Glutamatergic neuron (in vitro differentiated cells): ENCODE data around the gene TBX4. TPM values are rescaled to one million over a fixed set of nuclear protein-coding genes. Genes with fewer than 3 reads are reported as not detected.

Experiments
- DNase-seq: peaks from one replicate; pipeline ENCODE4 v3.0.0; 2022
- H3K27ac Mint-ChIP-seq: one replicate; pipeline ENCODE4 v1.8.0; 2020; ENCODE audit warnings: mild to moderate bottlenecking, mixed read lengths, inconsistent platforms; ENCODE audit not compliant: unreplicated experiment
- H3K27me3 Mint-ChIP-seq: one replicate; pipeline ENCODE4 v1.8.0; 2020; ENCODE audit warnings: mild to moderate bottlenecking, moderate library complexity, mixed read lengths, inconsistent platforms; ENCODE audit not compliant: unreplicated experiment
- H3K36me3 Mint-ChIP-seq: one replicate; pipeline ENCODE4 v1.8.0; 2020; ENCODE audit warnings: mild to moderate bottlenecking, mixed read lengths, inconsistent platforms; ENCODE audit not compliant: unreplicated experiment
- H3K4me1 Mint-ChIP-seq: one replicate; pipeline ENCODE4 v1.8.0; 2020; ENCODE audit warnings: mild to moderate bottlenecking, low read depth, mixed read lengths, inconsistent platforms; ENCODE audit not compliant: unreplicated experiment
- H3K4me3 Mint-ChIP-seq: one replicate; pipeline ENCODE4 v1.8.0; 2020; ENCODE audit warnings: mild to moderate bottlenecking, mixed read lengths, inconsistent platforms; ENCODE audit not compliant: unreplicated experiment
- H3K9me3 Mint-ChIP-seq: one replicate; pipeline ENCODE4 v1.8.0; 2020; ENCODE audit warnings: mild to moderate bottlenecking, moderate library complexity, mixed read lengths, inconsistent platforms; ENCODE audit not compliant: unreplicated experiment
- CTCF ChIP-seq: fragments of 200-600 bp; sonication (generic); IDR thresholded peaks from one replicate; pipeline ENCODE4 v1.5.0; 2021; ENCODE audit not compliant: partially characterized antibody, unreplicated experiment
- total RNA-seq: library from RNA; stranded (reverse); fragmentation: NEBNext Ultra II Directional; extraction: Animal tissue kit (Norgen Biotek cat#: 25700); gene quantifications from one replicate; pipeline ENCODE4 v1.2.1, GENCODE V29; 2021; ENCODE audit not compliant: unreplicated experiment

The TBX4 gene
- total RNA-seq, 1 donor from 2014 or later: not detected

DNA sequence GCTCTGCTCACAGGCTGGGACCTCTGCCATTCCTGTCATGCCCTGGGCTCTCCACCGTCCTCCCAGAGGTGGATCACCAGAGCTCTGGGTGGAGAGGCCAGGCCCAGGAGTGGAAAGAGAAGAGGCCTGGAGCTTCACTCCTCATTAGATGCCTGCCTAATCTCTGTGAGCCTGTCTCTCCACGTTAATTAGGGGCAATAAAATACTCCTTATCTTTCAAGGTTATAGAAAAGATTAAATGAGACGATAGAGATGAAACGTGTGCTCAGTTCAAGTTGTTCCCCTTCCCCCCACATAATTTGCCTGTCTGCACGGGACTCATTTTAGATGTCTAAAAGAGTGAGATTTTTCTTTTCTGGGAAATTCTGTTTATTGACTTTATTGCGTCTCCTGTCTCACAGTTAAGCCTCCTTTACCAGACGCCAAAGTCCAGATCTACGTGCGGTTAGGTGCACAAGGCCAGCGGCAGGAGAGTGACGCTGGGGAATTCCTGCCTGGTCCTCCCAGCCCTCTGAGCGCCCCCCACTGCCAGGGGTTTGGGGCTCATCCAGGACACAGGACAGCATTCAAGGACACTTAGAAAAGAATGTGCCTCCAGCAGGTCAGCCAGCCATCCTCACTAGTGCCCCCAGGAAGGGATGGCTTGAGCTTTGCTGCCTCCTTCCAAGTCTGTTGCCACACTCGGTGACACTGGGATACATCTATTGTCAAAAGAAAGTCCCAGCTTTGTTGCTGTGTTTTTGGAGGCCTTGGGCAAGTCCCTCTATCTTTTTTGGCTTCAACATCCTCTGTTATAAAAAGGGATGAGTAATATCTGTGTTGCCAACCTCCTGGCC, 42.3 kb downstream of the TBX4 start:
- peaks cover 1% of the 10 kb centered on the region for H3K27me3 Mint-ChIP-seq
- TF ChIP-seq CTCF: no peak
- H3K4me3 Mint-ChIP-seq: no peak overlapping the region
- H3K36me3 Mint-ChIP-seq: no peaks in the 10 kb centered on the region
- H3K4me1 Mint-ChIP-seq: peaks cover 12% of the 10 kb centered on the region
- H3K27ac Mint-ChIP-seq: no peak overlapping the region
- peaks cover 1% of the 10 kb centered on the region for H3K9me3 Mint-ChIP-seq
- no peak for DNase-seq

GRCh38 chr17:61495161-61495857, 43.1 kb downstream of the TBX4 start:
- no peak for DNase-seq
- peaks cover 5% of the 10 kb centered on the region for H3K4me1 Mint-ChIP-seq
- no peaks in the 10 kb centered on the region for H3K9me3 Mint-ChIP-seq
- no peak overlapping the region for H3K27ac Mint-ChIP-seq
- no peak overlapping the region for H3K4me3 Mint-ChIP-seq
- TF ChIP-seq CTCF: no peak
- peaks cover 1% of the 10 kb centered on the region for H3K27me3 Mint-ChIP-seq
- no peaks in the 10 kb centered on the region for H3K36me3 Mint-ChIP-seq

DNA sequence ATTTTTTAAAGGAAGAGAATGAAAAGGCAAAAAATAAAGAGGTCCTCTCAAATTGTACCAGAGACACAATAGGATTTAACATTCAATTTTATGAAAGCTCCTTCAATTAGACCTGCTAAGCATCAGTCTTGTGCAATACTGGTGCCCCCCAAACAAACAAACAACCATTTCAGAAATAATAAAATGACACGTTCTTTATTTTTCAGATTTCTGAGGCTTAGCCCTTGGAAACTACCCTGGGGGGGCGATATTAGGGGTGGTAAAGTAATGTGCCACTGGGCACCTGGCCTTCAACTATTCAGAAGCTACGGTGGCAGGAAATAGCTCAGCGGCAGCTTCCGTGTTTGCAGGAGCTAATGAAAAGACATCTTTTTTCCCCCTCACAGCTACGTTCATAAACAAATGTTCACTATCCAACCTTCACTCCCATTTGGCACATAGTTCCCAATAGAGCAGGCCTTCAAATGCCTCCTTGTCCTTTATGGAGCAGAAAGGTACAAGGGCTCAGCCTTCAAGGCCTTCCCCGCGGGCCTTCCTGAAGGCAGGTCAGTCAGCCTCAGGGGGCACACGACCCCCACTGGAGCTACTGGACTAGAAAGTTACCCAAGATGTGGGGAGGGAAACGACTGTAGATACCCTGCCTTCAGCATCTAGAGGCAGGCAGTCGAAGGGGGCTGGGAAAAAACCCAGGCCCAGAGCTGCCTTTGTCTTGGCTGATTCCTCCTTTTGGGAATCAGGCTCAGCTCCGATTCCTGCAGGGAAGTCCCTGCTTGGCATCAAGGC, 44.1 kb downstream of the TBX4 start:
- H3K9me3 Mint-ChIP-seq: no peaks in the 10 kb centered on the region
- H3K27ac Mint-ChIP-seq: no peak overlapping the region
- no peaks in the 10 kb centered on the region for H3K36me3 Mint-ChIP-seq
- no peaks in the 10 kb centered on the region for H3K4me1 Mint-ChIP-seq
- DNase-seq: no peak
- peaks cover 1% of the 10 kb centered on the region for H3K27me3 Mint-ChIP-seq
- no peak overlapping the region for H3K4me3 Mint-ChIP-seq
- TF ChIP-seq CTCF: no peak

- TF ChIP-seq CTCF: no peak
- DNase-seq: no peak
- no peaks in the 10 kb centered on the region for H3K27me3 Mint-ChIP-seq
- no peaks in the 10 kb centered on the region for H3K4me1 Mint-ChIP-seq
- no peak overlapping the region for H3K4me3 Mint-ChIP-seq
- no peaks in the 10 kb centered on the region for H3K36me3 Mint-ChIP-seq
- H3K27ac Mint-ChIP-seq: no peak overlapping the region
- H3K9me3 Mint-ChIP-seq: no peaks in the 10 kb centered on the region
Observed at GRCh38 chr17:61496957-61497653, 44.9 kb downstream of the TBX4 start.
